Fibroblast of lung (primary cell): ENCODE measurements around the gene LRFN2.

Experiments used
- CTCF ChIP-seq, 2 donors: IDR thresholded peaks in 1 of 2; conservative IDR thresholded peaks in 1 of 2; 1 replicate in 1 of 2; 2 replicates in 1 of 2; pipeline ENCODE4 v1.5.1; 2011 to 2012; ENCODE audit warnings: low read length in 2 of 2, control low read depth in 1 of 2, inconsistent platforms in 1 of 2, low read depth in 1 of 2, mild to moderate bottlenecking in 1 of 2
- EZH2 ChIP-seq: IDR thresholded peaks from 2 replicates; pipeline ENCODE4 v1.5.1; 2012; ENCODE audit warnings: low read length, control low read depth, mild to moderate bottlenecking; ENCODE audit errors: missing control alignments

GRCh38 chr6:40411881-40412280 lies 175.3 kb downstream of the LRFN2 start:
- TF ChIP-seq CTCF (conservative IDR thresholded peaks at IDR 0.05 in 1 of 2, IDR thresholded peaks at IDR 0.05 in 1 of 2; ENCODE audit: low read depth in 1 of 2, low read length in 2 of 2) (no peak), EZH2 (no peak)
